Adipocyte (in vitro differentiated cells): ENCODE data around the gene KANK4.

Experiments used
- DNase-seq: peaks from one replicate; pipeline ENCODE4 v3.0.0-alpha.2; 2015; ENCODE audit warnings: low read depth
- H3K27me3 ChIP-seq: replicated peaks from 2 replicates; pipeline ENCODE4 v1.7.0; 2013; ENCODE audit warnings: mild to moderate bottlenecking, low read length, moderate library complexity; ENCODE audit not compliant: control insufficient read depth, insufficient read depth
- H3K36me3 ChIP-seq: 2 replicates; pipeline ENCODE4 v1.7.0; 2013; ENCODE audit warnings: low read length, mild to moderate bottlenecking, moderate library complexity; ENCODE audit not compliant: control insufficient read depth, insufficient read depth, severe bottlenecking
- H3K4me1 ChIP-seq: 2 replicates; pipeline ENCODE4 v1.7.0; 2013; ENCODE audit warnings: mild to moderate bottlenecking, low read length, moderate library complexity; ENCODE audit not compliant: control insufficient read depth, insufficient read depth
- H3K4me3 ChIP-seq: 2 replicates; pipeline ENCODE4 v1.7.0; 2013; ENCODE audit warnings: mild to moderate bottlenecking, low read length, moderate library complexity
- H3K9ac ChIP-seq: 2 replicates; pipeline ENCODE4 v1.7.0; 2013; ENCODE audit warnings: mild to moderate bottlenecking, low read length, moderate library complexity
- H3K9me3 ChIP-seq: 2 replicates; pipeline ENCODE4 v1.7.0; 2013; ENCODE audit warnings: mild to moderate bottlenecking, low read length, moderate library complexity; ENCODE audit not compliant: control insufficient read depth

KANK4 gene

GRCh38 chr1:62194651-62195544 is 124.3 kb downstream of the KANK4 start, which contains the start of gene L1TD1:
L1TD1 (plus strand) TSS chr1:62194849; CDS start chr1:62206629, 11,780 bp downstream.
- H3K9me3 ChIP-seq = no peaks in the 10 kb centered on the region
- H3K4me3 ChIP-seq = no peak within 1 kb of the TSS
- H3K4me1 ChIP-seq = no peaks in the 10 kb centered on the region
- no peak for DNase-seq
- H3K27me3 ChIP-seq = peaks cover 22% of the 10 kb centered on the region
- H3K36me3 ChIP-seq = no peaks in the 10 kb centered on the region
- no peak within 1 kb of the TSS for H3K9ac ChIP-seq

GRCh38 chr1:62188111-62188510 is 131.1 kb downstream of the KANK4 start:
- Histone ChIP-seq H3K4me1 (no peaks in the 10 kb centered on the region), H3K4me3 (no peak overlapping the region), H3K27me3 (no peaks in the 10 kb centered on the region), H3K36me3 (no peaks in the 10 kb centered on the region), H3K9ac (no peak overlapping the region), H3K9me3 (no peaks in the 10 kb centered on the region)
- no peak for DNase-seq

GRCh38 chr1:62187548-62187947 is 131.7 kb downstream of the KANK4 start:
- no peaks in the 10 kb centered on the region for H3K9me3 ChIP-seq
- no peaks in the 10 kb centered on the region for H3K27me3 ChIP-seq
- H3K9ac ChIP-seq = no peak overlapping the region
- H3K36me3 ChIP-seq = no peaks in the 10 kb centered on the region
- no peak overlapping the region for H3K4me3 ChIP-seq
- no peaks in the 10 kb centered on the region for H3K4me1 ChIP-seq
- DNase-seq = no peak
